GM12801 (cell line): ENCODE data around the gene AP3S1.

Experiments used
- CTCF ChIP-seq: IDR thresholded peaks from one replicate; pipeline ENCODE4 v1.5.1; 2011; ENCODE audit warnings: control low read depth; ENCODE audit not compliant: insufficient read length; ENCODE audit errors: extremely low read depth

AP3S1 gene

GRCh38 chr5:115806986-115807653 lies 34.6 kb upstream of the AP3S1 start:
- no peak for TF ChIP-seq CTCF

GRCh38 chr5:115807654-115808052 lies 34.1 kb upstream of the AP3S1 start:
- TF ChIP-seq CTCF, result no peak

- no peak for TF ChIP-seq CTCF
Observed at GRCh38 chr5:115809946-115810345, 31.8 kb upstream of the AP3S1 start.

- TF ChIP-seq CTCF, result no peak
Observed at GRCh38 chr5:115810761-115811160, 31.0 kb upstream of the AP3S1 start.

- TF ChIP-seq CTCF, result no peak
Observed at GRCh38 chr5:115811406-115811805, 30.3 kb upstream of the AP3S1 start.

GRCh38 chr5:115812372-115812771 lies 29.4 kb upstream of the AP3S1 start:
- TF ChIP-seq CTCF, result no peak

- no peak for TF ChIP-seq CTCF
Observed at GRCh38 chr5:115813719-115814118, 28.0 kb upstream of the AP3S1 start.
